HG03196 (cell line): Measurements from ENCODE around the gene MYH7B.

Experiments
- ATAC-seq: cut with Tn5 transposase; IDR thresholded peaks from one replicate; pipeline ENCODE4 v1.9.1; 2021; ENCODE audit not compliant: unreplicated experiment

Gene MYH7B

GRCh38 chr20:34989118-34989517, 33.5 kb downstream of the MYH7B start:
- ATAC-seq: no peak

DNA sequence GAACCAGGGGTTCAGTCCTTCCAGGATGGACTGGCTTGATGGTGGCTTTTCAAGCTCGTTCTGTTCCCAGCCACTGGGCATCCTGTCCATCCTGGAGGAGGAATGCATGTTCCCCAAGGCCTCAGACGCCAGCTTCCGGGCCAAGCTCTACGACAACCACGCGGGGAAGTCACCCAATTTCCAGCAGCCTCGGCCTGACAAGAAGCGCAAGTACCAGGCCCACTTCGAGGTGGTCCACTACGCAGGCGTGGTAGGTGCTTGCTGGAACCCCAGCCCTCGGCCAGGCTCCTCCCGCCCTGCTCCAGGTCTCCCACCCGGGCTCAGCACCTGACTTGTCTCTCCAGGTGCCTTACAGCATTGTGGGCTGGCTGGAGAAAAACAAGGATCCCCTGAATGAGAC, 34.0 kb downstream of the MYH7B start:
- ATAC-seq: no peak

DNA sequence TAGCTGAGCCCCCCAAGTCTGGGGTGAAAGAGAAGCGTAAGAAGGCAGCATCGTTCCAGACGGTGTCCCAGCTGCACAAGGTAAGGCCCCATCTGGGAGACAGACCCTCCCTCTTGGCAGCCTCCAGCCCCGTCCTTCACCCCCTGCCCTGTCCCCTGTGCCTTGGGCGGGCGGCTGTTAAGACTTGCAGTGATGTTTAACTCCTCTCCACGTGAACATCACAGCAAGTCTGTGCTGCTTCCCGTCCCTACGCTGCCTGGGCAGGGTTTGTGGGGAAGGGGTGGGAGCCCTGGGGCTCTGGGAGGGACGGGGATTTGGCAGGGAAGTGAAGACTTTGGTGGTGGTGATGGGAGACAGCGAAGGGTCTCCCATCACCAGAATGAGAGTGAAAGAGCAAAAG, 34.6 kb downstream of the MYH7B start:
- ATAC-seq: no peak

- ATAC-seq: no peak
These were observed 35.1 kb downstream of the MYH7B start for GRCh38 chr20:34990661-34991214.

- ATAC-seq: no peak
These were observed 37.2 kb downstream of the MYH7B start for GRCh38 chr20:34992751-34993417.

DNA sequence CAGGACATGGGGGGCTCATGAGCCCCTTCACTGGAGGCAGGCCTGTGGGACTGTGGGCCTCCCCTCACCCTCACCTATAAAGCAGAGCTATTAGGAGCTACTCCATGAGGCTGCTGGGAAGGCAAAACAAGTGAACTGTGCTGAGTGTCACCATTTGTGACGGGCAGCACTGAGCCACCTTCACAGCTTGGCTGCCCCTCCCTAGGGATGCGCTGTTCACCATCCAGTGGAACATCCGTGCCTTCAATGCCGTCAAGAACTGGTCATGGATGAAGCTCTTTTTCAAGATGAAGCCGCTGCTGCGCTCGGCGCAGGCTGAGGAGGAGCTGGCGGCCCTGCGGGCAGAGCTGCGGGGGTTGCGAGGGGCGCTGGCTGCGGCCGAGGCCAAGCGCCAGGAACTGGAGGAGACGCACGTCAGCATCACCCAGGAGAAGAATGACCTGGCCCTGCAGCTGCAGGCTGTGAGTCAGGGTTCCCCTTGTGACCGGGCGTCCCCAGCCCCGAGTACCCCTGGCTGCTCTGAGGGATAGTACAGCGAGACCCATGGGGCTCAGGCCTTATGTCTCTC, 38.4 kb downstream of the MYH7B start:
- ATAC-seq: no peak

GRCh38 chr20:34994509-34995131, 39.0 kb downstream of the MYH7B start:
- ATAC-seq: no peak

DNA sequence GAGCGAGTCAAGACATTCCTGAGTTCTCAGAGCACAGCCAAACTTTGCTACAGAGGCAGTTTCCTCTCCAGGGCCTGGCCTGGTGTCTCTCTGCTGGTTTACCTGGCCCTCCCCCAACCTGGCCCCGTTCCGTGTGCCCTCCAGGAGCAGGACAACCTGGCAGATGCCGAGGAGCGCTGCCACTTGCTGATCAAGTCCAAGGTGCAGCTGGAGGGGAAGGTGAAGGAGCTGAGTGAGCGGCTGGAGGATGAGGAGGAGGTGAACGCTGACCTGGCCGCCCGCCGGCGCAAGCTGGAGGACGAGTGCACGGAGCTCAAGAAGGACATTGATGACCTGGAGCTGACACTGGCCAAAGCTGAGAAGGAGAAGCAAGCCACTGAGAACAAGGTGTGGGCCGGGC, 39.5 kb downstream of the MYH7B start:
- no peak for ATAC-seq

- ATAC-seq: no peak
These were observed 40.0 kb downstream of the MYH7B start for GRCh38 chr20:34995696-34996095.

GRCh38 chr20:34996243-34997028, 40.8 kb downstream of the MYH7B start:
- ATAC-seq: no peak

DNA sequence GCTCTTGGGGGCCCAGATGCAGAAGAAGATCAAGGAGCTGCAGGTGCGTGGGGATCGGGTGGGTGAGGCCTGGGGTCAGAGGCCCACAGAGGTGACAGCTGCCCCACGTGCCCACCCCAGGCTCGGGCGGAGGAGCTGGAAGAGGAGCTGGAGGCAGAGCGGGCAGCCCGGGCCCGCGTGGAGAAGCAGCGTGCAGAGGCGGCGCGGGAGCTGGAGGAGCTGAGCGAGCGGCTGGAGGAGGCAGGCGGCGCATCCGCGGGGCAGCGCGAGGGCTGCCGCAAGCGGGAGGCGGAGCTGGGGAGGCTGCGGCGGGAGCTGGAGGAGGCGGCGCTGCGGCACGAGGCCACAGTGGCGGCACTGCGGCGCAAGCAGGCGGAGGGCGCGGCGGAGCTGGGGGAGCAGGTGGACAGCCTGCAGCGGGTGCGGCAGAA, 41.5 kb downstream of the MYH7B start:
- ATAC-seq: no peak

DNA sequence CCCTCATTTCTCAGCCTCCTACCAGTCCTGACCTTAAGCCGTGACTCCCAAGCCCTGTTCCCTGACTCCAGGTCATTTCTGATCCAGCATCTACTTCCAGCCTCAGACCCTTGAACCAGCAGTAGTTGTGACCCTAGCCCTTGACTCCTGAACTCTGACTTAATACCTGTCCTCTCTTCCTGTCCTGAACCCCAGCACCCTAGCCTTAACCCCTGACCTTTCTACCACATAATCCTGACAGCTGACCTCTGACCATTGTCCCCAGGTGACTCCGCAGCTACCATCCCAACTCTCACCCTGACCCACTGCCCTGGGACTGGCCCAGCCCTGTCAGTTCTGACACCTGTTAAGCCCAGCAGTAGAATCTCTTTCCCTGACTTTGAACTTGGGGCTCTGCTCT, 42.1 kb downstream of the MYH7B start:
- no peak for ATAC-seq

DNA sequence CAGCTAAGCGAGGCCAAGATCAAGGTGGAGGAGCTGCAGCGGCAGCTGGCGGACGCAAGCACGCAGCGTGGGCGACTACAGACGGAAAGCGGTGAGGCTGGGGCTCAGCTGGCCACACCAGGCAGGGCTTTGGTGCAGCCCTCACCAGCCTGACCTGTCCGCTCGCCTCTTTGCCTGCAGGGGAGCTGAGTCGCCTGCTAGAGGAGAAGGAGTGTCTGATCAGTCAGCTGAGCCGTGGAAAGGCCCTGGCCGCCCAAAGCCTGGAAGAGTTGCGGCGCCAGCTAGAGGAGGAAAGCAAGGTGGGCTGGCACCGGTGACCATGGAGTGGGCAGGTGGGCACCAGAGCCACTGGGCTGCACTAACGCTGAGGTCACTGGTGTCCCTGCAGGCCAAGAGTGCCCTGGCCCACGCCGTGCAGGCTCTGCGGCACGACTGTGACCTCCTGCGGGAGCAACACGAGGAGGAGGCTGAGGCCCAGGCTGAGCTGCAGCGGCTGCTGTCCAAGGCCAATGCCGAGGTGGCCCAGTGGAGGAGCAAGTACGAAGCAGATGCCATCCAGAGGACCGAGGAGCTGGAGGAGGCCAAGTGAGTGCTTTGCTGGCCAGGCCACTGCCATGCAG, 42.8 kb downstream of the MYH7B start:
- no peak for ATAC-seq

DNA sequence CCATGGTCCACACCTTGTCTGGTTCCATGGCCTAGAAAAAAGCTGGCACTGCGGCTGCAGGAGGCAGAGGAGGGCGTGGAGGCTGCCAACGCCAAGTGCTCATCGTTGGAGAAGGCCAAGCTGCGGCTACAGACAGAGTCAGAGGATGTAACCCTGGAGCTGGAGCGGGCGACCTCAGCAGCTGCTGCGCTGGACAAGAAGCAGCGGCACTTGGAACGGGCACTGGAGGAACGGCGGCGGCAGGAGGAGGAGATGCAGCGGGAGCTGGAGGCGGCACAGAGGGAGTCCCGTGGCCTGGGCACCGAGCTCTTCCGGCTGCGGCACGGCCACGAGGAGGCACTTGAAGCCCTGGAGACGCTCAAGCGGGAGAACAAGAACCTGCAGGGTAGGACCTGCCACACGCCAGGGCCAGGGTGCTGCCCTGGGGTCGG, 43.4 kb downstream of the MYH7B start:
- ATAC-seq: no peak

DNA sequence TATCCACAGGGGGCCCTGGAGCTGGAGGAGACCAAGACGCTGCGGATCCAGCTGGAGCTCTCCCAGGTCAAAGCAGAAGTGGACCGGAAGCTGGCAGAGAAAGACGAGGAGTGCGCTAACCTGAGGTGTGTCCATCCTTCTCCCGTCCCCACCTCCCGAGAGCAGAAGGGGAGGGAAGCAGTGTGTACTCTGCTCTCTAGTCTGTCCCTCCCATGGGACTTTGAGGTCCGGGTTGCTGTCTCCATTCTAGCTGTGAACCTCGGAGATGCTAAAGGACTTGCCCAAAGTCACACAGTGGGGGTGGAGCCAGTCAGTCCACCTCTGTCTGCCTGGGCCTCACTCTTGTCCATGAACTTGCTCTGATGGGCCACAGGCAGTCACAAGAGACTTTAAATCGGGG, 44.1 kb downstream of the MYH7B start:
- ATAC-seq: no peak

GRCh38 chr20:35000311-35000921, 44.7 kb downstream of the MYH7B start:
- ATAC-seq: no peak

GRCh38 chr20:35000922-35001595, 45.4 kb downstream of the MYH7B start:
- no peak for ATAC-seq

GRCh38 chr20:35001596-35002362, 46.1 kb downstream of the MYH7B start:
- ATAC-seq: no peak
